Neural crest cell (in vitro differentiated cells): ENCODE data around the gene SPOCK2. TPM values are rescaled to one million over a fixed set of nuclear protein-coding genes. Genes with fewer than 3 reads are reported as not detected.

Source experiments
- DNase-seq: peaks from one replicate; pipeline ENCODE4 v3.0.0; 2021; ENCODE audit warnings: low read depth, mixed read lengths, low spot score
- H3K27ac Mint-ChIP-seq: one replicate; pipeline ENCODE4 v1.8.0; 2021; ENCODE audit warnings: mild to moderate bottlenecking, mixed read lengths; ENCODE audit not compliant: unreplicated experiment
- H3K27me3 Mint-ChIP-seq: 2 replicates; pipeline ENCODE4 v1.8.0; 2021; ENCODE audit warnings: low read depth, mild to moderate bottlenecking, mixed read lengths
- H3K36me3 Mint-ChIP-seq: 2 replicates; pipeline ENCODE4 v1.8.0; 2021; ENCODE audit warnings: low read depth, mild to moderate bottlenecking, mixed read lengths
- H3K4me1 Mint-ChIP-seq: 2 replicates; pipeline ENCODE4 v1.8.0; 2021; ENCODE audit warnings: mixed read lengths
- H3K4me3 Mint-ChIP-seq: one replicate; pipeline ENCODE4 v1.8.0; 2021; ENCODE audit warnings: mild to moderate bottlenecking, mixed read lengths
- H3K9me3 Mint-ChIP-seq: 2 replicates; pipeline ENCODE4 v1.8.0; 2021; ENCODE audit warnings: mixed read lengths
- total RNA-seq: library from RNA; stranded (reverse); gene quantifications from 2 replicates; pipeline ENCODE4 v1.2.1, GENCODE V29; 2021
- TF ChIP-seq, protein P1 (sequence below): fragments of 200-600 bp; sonication (generic); conservative IDR thresholded peaks from 2 replicates; pipeline ENCODE4 v1.5.0; 2021; ENCODE audit warnings: antibody characterized with exemption, mild to moderate bottlenecking

The SPOCK2 gene
- total RNA-seq, 1 donor from 2014 or later: 1.4 TPM

DNA sequence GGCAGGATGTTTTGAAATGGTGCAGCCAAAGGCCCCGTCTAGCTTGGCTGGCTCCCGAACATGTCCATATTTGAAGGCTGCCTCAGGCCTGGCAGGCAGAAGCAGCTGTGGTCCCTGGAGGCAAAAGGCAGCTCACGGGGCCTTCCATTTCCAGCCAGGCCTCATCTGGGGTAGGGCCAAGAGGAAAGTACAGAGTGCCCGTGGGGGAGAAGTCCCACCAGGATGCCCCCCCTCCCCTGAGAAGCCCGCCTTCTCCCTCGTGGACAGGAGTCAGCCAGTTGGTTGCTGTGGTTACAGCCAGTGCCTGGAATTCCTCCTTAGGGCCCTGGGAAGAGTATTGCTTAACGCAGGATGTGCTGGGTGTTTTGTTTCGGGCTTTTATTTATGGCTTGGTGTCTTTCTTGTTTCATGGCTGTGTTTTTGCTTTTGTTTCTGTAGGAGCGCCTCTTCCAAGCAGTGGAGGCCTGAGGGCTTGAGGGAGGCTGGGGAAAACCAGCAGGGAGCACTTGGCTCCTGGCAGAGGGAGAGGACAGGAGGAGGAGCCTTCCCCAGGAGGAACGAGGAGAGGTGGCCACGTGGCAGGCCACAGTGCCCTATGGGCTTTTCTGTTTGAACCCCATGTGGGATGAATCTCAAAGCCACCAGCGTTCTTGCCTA lies 78.8 kb downstream of the SPOCK2 start:
- peaks cover 17% of the 10 kb centered on the region for H3K36me3 Mint-ChIP-seq
- peak overlapping the region; percentile 14 for H3K4me3 Mint-ChIP-seq
- H3K27me3 Mint-ChIP-seq: no peaks in the 10 kb centered on the region
- H3K27ac Mint-ChIP-seq: peak overlapping the region; percentile 97
- TF ChIP-seq, protein P1, sequence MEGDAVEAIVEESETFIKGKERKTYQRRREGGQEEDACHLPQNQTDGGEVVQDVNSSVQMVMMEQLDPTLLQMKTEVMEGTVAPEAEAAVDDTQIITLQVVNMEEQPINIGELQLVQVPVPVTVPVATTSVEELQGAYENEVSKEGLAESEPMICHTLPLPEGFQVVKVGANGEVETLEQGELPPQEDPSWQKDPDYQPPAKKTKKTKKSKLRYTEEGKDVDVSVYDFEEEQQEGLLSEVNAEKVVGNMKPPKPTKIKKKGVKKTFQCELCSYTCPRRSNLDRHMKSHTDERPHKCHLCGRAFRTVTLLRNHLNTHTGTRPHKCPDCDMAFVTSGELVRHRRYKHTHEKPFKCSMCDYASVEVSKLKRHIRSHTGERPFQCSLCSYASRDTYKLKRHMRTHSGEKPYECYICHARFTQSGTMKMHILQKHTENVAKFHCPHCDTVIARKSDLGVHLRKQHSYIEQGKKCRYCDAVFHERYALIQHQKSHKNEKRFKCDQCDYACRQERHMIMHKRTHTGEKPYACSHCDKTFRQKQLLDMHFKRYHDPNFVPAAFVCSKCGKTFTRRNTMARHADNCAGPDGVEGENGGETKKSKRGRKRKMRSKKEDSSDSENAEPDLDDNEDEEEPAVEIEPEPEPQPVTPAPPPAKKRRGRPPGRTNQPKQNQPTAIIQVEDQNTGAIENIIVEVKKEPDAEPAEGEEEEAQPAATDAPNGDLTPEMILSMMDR: no peak
- no peaks in the 10 kb centered on the region for H3K9me3 Mint-ChIP-seq
- peaks cover 35% of the 10 kb centered on the region for H3K4me1 Mint-ChIP-seq
- no peak for DNase-seq

DNA sequence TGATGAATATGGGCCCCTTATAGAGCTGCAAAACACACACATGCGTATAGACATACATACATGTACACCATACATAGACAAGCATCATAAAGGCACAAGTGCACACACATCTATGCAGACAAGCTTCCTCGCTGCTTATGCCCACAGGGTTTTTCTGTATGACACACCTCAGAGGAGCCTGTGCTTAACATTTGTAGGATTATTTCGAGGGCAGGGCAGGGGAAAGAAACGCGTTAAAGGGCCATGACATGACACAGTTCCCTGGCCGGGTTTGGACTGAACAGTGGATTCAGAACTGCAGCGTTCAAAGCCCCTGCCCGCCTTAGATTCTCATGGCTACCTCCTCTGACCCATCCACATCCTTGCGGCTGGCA lies 79.3 kb downstream of the SPOCK2 start:
- peak overlapping the region; percentile 68 for H3K27ac Mint-ChIP-seq
- TF ChIP-seq, protein P1: no peak

More for the DNA sequence above, 79.3 kb downstream of the SPOCK2 start:
- Mint-ChIP-seq H3K36me3 (peaks cover 17% of the 10 kb centered on the region), H3K27me3 (no peaks in the 10 kb centered on the region), H3K9me3 (no peaks in the 10 kb centered on the region), H3K4me3 (peak overlapping the region; percentile 27), H3K4me1 (peaks cover 40% of the 10 kb centered on the region)
- no peak for DNase-seq

Other genes with a start within 250 kb of the SPOCK2 start
- gene PSAP, start 237.3 kb downstream of the SPOCK2 start, total RNA-seq: 272 and 295 TPM in 2 replicates
- 24.5 and 25.8 TPM in 2 replicates for gene CHST3, start 124.2 kb downstream of the SPOCK2 start, total RNA-seq
- 53.2 and 57.5 TPM in 2 replicates for gene ANAPC16, start 127.5 kb upstream of the SPOCK2 start, total RNA-seq
- gene ASCC1, start 127.7 kb upstream of the SPOCK2 start, total RNA-seq: 31.5 and 35.6 TPM in 2 replicates
- 68.6 and 80.1 TPM in 2 replicates for gene DDIT4, start 185.4 kb upstream of the SPOCK2 start, total RNA-seq